ENCODE results near the gene NRG3. TPM values are rescaled to one million over a fixed set of nuclear protein-coding genes. Genes with fewer than 3 reads are reported as not detected.

Gene NRG3
- total and polyA plus RNA-seq, 9 donors: 0.04 to 4.5 (median 0.15) TPM; not detected in 2

DNA sequence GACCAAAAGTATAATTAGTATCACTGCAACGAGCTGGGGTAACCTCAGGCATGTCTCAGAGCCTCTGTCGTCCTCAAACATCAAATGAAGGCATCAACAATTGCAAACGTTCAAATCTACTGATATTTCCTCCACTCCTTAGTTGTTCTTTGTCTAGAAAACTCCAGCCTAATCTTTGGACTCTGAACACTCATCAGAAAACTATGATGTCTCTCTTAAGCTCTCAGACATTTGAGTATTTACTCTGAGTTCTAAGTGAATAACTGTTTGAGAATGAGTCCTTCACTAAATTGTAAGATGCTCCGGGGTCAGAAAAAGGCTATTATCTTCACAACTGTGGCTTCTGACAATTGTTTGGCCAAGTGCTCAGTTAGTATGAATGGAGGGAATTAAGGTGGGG lies 536.4 kb downstream of the NRG3 start:
- no peaks in the 10 kb centered on the region for H3K9me3 ChIP-seq
- H3K36me3 ChIP-seq: no peaks in the 10 kb centered on the region
- intact Hi-C loops (cut with DNase I): no loop called here
- no peak overlapping the region for H3K4me3 ChIP-seq
- no peaks in the 10 kb centered on the region for H3K4me1 ChIP-seq (ENCODE audit: insufficient read depth)
- WGBS, 3 donors: 56 to 69% (median 65%) methylated on average over 4 of the region's 4 CpGs
- H3K27ac ChIP-seq: no peak overlapping the region
- no peaks in the 10 kb centered on the region for H3K27me3 ChIP-seq
- TF ChIP-seq POLR2A (IDR thresholded peaks at IDR 0.05) (no peak), EP300 (IDR thresholded peaks at IDR 0.05) (no peak)
- TF ChIP-seq, protein P1, sequence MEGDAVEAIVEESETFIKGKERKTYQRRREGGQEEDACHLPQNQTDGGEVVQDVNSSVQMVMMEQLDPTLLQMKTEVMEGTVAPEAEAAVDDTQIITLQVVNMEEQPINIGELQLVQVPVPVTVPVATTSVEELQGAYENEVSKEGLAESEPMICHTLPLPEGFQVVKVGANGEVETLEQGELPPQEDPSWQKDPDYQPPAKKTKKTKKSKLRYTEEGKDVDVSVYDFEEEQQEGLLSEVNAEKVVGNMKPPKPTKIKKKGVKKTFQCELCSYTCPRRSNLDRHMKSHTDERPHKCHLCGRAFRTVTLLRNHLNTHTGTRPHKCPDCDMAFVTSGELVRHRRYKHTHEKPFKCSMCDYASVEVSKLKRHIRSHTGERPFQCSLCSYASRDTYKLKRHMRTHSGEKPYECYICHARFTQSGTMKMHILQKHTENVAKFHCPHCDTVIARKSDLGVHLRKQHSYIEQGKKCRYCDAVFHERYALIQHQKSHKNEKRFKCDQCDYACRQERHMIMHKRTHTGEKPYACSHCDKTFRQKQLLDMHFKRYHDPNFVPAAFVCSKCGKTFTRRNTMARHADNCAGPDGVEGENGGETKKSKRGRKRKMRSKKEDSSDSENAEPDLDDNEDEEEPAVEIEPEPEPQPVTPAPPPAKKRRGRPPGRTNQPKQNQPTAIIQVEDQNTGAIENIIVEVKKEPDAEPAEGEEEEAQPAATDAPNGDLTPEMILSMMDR (IDR thresholded peaks at IDR 0.05): no peak
- no peak for DNase-seq

DNA sequence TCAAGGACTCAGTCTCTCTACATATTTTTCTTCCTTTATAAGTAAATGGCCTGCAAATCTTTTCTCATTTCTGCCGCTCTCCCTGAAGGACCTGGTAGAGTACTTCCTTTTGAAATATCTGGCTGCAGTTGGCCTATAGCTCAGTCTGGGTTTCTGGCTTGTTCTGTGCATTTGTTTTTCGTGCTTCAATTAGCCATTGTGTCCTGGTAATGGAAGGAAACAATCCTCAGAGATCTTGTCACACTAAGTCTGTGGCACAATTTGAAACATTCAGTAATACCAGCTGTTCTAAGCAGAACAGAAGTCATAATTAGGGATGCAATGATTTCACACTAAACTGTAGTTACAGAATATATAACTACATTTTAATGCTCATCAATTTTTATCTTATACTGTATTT lies 545.0 kb downstream of the NRG3 start:
- intact Hi-C loops (cut with DNase I): no loop called here
- no peaks in the 10 kb centered on the region for H3K4me1 ChIP-seq (ENCODE audit: insufficient read depth)
- TF ChIP-seq EP300 (IDR thresholded peaks at IDR 0.05) (no peak), POLR2A (IDR thresholded peaks at IDR 0.05) (no peak)
- TF ChIP-seq, protein P1 (IDR thresholded peaks at IDR 0.05): no peak
- no peaks in the 10 kb centered on the region for H3K27me3 ChIP-seq
- H3K9me3 ChIP-seq: no peaks in the 10 kb centered on the region
- DNase-seq: no peak
- 64 to 79% (median 71%) methylated on average over 2 of the region's 2 CpGs for WGBS, 3 donors
- H3K27ac ChIP-seq: no peak overlapping the region
- no peaks in the 10 kb centered on the region for H3K36me3 ChIP-seq
- no peak overlapping the region for H3K4me3 ChIP-seq

DNA sequence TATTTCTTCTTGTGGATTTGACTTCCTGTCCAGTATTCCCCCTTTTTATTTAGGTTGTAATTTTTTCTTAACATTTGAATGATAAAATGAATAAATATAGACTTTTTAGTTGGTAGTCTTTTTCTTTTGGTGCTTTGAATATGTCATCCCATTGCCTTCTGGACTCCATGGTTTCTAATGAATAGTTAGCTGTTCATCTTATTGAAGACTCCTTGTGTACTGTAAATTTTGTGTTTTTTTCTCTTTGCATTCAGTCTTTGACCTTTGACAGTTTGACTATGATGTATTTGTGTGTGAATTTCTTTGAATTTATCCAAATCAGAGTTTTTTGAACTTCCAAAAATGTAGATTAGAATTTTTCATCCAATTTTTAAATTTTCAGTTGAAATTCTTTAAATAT lies 554.3 kb downstream of the NRG3 start:
- Histone ChIP-seq H3K27ac (no peak overlapping the region), H3K4me3 (no peak overlapping the region), H3K4me1 (ENCODE audit: insufficient read depth) (no peaks in the 10 kb centered on the region), H3K27me3 (no peaks in the 10 kb centered on the region), H3K9me3 (no peaks in the 10 kb centered on the region), H3K36me3 (no peaks in the 10 kb centered on the region)
- no peak for DNase-seq
- TF ChIP-seq POLR2A (IDR thresholded peaks at IDR 0.05): no peak
- TF ChIP-seq EP300 (IDR thresholded peaks at IDR 0.05): no peak
- TF ChIP-seq, protein P1 (IDR thresholded peaks at IDR 0.05): no peak
- intact Hi-C loops (cut with DNase I): no loop called here

DNA sequence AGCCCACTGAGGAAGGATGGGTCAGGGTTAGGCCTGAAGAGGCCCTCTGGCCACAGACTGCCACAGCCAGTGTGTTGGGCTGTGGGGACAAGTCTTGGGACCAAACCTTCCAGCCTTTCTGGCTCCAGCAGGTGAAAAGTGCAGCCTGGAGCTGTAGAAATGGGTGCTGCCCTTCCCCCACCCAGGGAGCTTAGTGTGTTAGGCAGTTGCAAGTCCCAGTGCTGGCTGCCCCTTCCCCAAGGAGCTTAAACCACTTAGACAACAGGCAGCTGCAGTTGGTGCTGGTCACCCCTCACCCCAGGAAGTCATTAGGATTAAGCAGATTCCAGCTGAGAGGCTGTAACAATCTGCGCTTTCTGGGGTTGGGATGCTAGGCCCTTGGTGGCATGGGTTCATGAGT lies 563.3 kb downstream of the NRG3 start:
- Histone ChIP-seq H3K27me3 (no peaks in the 10 kb centered on the region), H3K36me3 (no peaks in the 10 kb centered on the region), H3K9me3 (no peaks in the 10 kb centered on the region), H3K4me1 (ENCODE audit: insufficient read depth) (no peaks in the 10 kb centered on the region), H3K4me3 (no peak overlapping the region), H3K27ac (no peak overlapping the region)
- 79 to 100% (median 98%) methylated on average over 1 of the region's 1 CpG for WGBS, 3 donors
- TF ChIP-seq EP300 (IDR thresholded peaks at IDR 0.05) (no peak), POLR2A (IDR thresholded peaks at IDR 0.05) (no peak)
- TF ChIP-seq, protein P1 (IDR thresholded peaks at IDR 0.05): no peak
- intact Hi-C loops (cut with DNase I): no loop called here
- no peak for DNase-seq

DNA sequence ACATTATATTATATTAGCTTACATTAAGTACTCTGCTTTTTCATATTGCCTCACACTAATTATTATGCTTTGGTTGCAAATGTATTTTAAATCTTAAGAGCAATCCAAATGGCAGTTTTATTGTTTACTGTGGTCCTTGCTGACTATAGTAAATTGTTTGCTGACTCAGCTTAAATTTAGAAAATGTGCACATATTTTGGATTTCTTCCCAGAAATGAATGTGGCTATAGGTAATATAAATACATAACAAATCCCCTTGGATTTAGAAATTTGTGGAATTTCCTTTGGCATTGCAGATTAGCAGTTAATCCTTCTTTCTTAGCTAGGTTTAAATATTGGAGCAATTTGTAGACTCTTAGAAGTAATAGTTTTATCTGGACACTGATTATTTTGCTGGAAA lies 565.8 kb downstream of the NRG3 start:
- no peaks in the 10 kb centered on the region for H3K36me3 ChIP-seq
- TF ChIP-seq EP300 (IDR thresholded peaks at IDR 0.05) (no peak), POLR2A (IDR thresholded peaks at IDR 0.05) (no peak)
- TF ChIP-seq, protein P1 (IDR thresholded peaks at IDR 0.05): no peak
- no peak for DNase-seq
- no peaks in the 10 kb centered on the region for H3K4me1 ChIP-seq (ENCODE audit: insufficient read depth)
- no peak overlapping the region for H3K27ac ChIP-seq
- no peak overlapping the region for H3K4me3 ChIP-seq
- no peaks in the 10 kb centered on the region for H3K27me3 ChIP-seq
- intact Hi-C loops (cut with DNase I): no loop called here
- H3K9me3 ChIP-seq: no peaks in the 10 kb centered on the region

All from ovary (tissue), 9 donors.